Measurements from ENCODE around the gene GDF15.
A peak's percentile ranks its signal among the peaks of the same experiment; 100 is the strongest.

GDF15 gene

DNA sequence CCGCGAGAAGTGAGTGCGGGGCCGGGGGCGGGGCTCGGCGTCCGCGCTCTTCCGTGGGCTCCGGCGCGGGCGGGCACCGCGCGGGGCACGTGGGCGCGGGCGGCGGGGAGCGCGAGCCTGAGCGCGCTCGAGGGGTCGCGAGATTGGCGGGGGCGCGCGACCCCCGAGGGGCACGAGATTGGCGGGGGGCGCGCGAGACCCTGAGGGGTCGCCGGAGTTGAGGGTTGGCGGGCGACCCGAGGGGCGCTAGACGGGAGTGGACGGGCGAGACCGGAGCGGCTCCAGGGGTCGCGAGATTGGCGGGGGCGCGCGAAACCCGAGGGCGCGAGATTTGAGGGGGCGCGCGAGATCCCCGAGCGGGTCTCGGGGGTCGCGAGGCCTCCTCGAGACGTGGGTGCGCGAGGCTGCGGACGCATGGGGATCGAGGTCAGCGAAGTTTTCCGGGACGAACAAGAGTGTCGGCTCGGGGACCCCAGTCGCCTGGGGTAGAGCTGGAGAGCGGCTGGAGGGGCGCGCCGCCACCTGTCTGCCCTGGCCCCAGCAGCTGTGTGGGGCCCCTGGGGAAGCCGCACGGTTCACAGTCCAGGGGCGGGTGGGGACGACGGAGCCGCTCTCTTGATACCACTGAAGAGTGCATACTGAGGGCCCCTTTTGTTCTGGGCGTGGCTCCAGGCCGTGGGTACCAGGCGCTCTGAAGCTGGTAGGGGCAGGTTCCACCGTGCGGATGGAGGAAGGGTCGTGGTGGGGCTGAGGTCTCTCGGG lies 33.9 kb downstream of the GDF15 start:
- TF ChIP-seq, protein P1, sequence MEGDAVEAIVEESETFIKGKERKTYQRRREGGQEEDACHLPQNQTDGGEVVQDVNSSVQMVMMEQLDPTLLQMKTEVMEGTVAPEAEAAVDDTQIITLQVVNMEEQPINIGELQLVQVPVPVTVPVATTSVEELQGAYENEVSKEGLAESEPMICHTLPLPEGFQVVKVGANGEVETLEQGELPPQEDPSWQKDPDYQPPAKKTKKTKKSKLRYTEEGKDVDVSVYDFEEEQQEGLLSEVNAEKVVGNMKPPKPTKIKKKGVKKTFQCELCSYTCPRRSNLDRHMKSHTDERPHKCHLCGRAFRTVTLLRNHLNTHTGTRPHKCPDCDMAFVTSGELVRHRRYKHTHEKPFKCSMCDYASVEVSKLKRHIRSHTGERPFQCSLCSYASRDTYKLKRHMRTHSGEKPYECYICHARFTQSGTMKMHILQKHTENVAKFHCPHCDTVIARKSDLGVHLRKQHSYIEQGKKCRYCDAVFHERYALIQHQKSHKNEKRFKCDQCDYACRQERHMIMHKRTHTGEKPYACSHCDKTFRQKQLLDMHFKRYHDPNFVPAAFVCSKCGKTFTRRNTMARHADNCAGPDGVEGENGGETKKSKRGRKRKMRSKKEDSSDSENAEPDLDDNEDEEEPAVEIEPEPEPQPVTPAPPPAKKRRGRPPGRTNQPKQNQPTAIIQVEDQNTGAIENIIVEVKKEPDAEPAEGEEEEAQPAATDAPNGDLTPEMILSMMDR (IDR thresholded peaks at IDR 0.05; ENCODE audit: low read depth, low read length, poor library complexity, severe bottlenecking): no peak
- TF ChIP-seq EZH2phosphoT487 (IDR thresholded peaks at IDR 0.05; ENCODE audit: borderline replicate concordance, low read length): no peak
- Histone ChIP-seq H4K20me1 (ENCODE audit: control insufficient read depth, insufficient read depth, low read depth, low read length) (peaks cover 17% of the 10 kb centered on the region; the same call in 1 of the 2 replicates), H3K36me3 (ENCODE audit: control insufficient read depth, low read length) (peaks cover 29% of the 10 kb centered on the region), H3K27ac (ENCODE audit: low read depth, low read length) (peak overlapping the region; percentile 87), H3K9me3 (ENCODE audit: control insufficient read depth, insufficient read depth, low read length) (no peaks in the 10 kb centered on the region), H3K27me3 (ENCODE audit: control insufficient read depth, low read length) (no peaks in the 10 kb centered on the region), H3K4me2 (ENCODE audit: low read length) (peak overlapping the region; percentile 79), H3K9me2 (replicated peaks; ENCODE audit: control insufficient read depth, low read length) (no peaks in the 10 kb centered on the region), H3F3A (ENCODE audit: control insufficient read depth, insufficient read depth) (peaks cover 34% of the 10 kb centered on the region), H3K4me3 (ENCODE audit: low read length) (peak overlapping the region; percentile 90), H3K79me2 (ENCODE audit: control insufficient read depth, low read length) (peaks cover 55% of the 10 kb centered on the region), H3K4me1 (ENCODE audit: control insufficient read depth, low read length) (peaks cover 86% of the 10 kb centered on the region)

DNA sequence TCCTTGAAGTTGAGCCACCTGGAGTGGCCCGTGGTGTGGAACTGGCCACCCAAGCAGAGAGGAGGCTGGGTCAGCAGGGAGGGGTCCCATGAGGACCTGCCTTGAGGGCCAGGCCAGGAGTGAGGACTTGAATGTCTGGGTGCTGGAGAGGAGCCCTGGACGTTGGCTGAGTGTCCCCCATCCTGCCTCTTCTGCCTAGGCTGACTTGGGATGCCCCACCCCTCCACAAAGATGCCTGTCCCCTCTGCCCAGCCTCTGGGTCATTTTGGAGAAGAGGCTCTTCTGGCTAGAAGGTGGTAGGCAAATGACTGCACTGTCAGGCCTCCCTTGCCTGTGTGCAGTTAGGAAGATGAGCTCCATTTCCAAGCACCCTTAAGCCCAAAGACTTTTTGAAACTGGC lies 35.0 kb downstream of the GDF15 start:
- Histone ChIP-seq H3K4me1 (ENCODE audit: control insufficient read depth, low read length) (peaks cover 86% of the 10 kb centered on the region), H3K27ac (ENCODE audit: low read depth, low read length) (peak overlapping the region; percentile 87), H3K9me2 (replicated peaks; ENCODE audit: control insufficient read depth, low read length) (no peaks in the 10 kb centered on the region), H3K27me3 (ENCODE audit: control insufficient read depth, low read length) (no peaks in the 10 kb centered on the region), H3K9me3 (ENCODE audit: control insufficient read depth, insufficient read depth, low read length) (no peaks in the 10 kb centered on the region), H3K36me3 (ENCODE audit: control insufficient read depth, low read length) (peaks cover 32% of the 10 kb centered on the region), H3K4me2 (ENCODE audit: low read length) (peak overlapping the region; percentile 79), H3F3A (ENCODE audit: control insufficient read depth, insufficient read depth) (peaks cover 34% of the 10 kb centered on the region), H3K79me2 (ENCODE audit: control insufficient read depth, low read length) (peaks cover 65% of the 10 kb centered on the region), H3K4me3 (ENCODE audit: low read length) (peak overlapping the region; percentile 90), H4K20me1 (ENCODE audit: control insufficient read depth, insufficient read depth, low read depth, low read length) (peaks cover 17% of the 10 kb centered on the region; the same call in 1 of the 2 replicates)
- TF ChIP-seq, protein P1 (IDR thresholded peaks at IDR 0.05; ENCODE audit: low read depth, low read length, poor library complexity, severe bottlenecking): no peak
- TF ChIP-seq EZH2phosphoT487 (IDR thresholded peaks at IDR 0.05; ENCODE audit: borderline replicate concordance, low read length): no peak

DNA sequence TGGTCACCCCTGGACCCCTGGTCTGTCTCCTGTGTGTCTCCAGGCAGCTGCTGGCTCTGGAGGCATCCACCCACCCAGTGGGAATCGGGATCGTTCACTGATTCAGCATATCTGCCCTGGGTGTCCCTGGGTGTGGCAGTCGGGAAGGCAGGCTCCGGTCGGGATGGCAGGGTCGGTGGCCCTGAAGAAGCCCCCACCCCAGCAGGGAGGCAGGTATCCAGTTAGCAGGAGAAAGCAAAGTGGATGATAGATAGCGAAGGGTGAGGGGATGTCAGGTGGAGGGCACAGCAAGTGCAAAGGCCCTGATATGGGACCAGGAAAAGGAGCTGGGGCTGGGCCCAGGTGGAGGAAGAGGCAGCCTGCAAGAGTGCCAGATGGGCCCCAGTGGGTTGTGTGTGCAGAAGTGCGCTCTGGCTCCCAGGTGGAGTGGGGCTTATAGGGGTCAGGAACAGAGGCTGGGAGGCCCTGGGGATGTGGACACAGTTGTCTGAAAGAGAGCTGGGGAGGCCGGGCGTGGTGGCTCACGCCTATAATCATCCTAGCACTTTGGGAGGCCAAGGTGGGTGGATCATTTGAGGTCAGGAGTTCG lies 35.5 kb downstream of the GDF15 start:
- H3K4me1 ChIP-seq (ENCODE audit: control insufficient read depth, low read length): peaks cover 86% of the 10 kb centered on the region
- no peaks in the 10 kb centered on the region for H3K27me3 ChIP-seq (ENCODE audit: control insufficient read depth, low read length)
- no peak for TF ChIP-seq EZH2phosphoT487 (IDR thresholded peaks at IDR 0.05; ENCODE audit: borderline replicate concordance, low read length)
- TF ChIP-seq, protein P1 (IDR thresholded peaks at IDR 0.05; ENCODE audit: low read depth, low read length, poor library complexity, severe bottlenecking): no peak
- H3F3A ChIP-seq (ENCODE audit: control insufficient read depth, insufficient read depth): peaks cover 33% of the 10 kb centered on the region
- H3K9me2 ChIP-seq (replicated peaks; ENCODE audit: control insufficient read depth, low read length): no peaks in the 10 kb centered on the region
- peak overlapping the region; percentile 90 for H3K4me3 ChIP-seq (ENCODE audit: low read length)
- H3K9me3 ChIP-seq (ENCODE audit: control insufficient read depth, insufficient read depth, low read length): no peaks in the 10 kb centered on the region
- H3K79me2 ChIP-seq (ENCODE audit: control insufficient read depth, low read length): peaks cover 70% of the 10 kb centered on the region
- H3K4me2 ChIP-seq (ENCODE audit: low read length): peak overlapping the region; percentile 79
- H3K27ac ChIP-seq (ENCODE audit: low read depth, low read length): peak overlapping the region; percentile 87
- peaks cover 17% of the 10 kb centered on the region; the same call in 1 of the 2 replicates for H4K20me1 ChIP-seq (ENCODE audit: control insufficient read depth, insufficient read depth, low read depth, low read length)
- H3K36me3 ChIP-seq (ENCODE audit: control insufficient read depth, low read length): peaks cover 36% of the 10 kb centered on the region

Data from DOHH2 (cell line).